ENCODE results near the gene DNAH8. TPM values are rescaled to one million over a fixed set of nuclear protein-coding genes. Genes with fewer than 3 reads are reported as not detected.

Gene DNAH8
- total RNA-seq, 2 experiments from 2014 or later, result 0.03 TPM; not detected in 1

- H3K36me3 Mint-ChIP-seq (ENCODE audit: low read depth), result peaks cover 57% of the 10 kb centered on the region
- Histone ChIP-seq H3K27me3 (ENCODE audit: control insufficient read depth in 1 of 2, insufficient read depth in 2 of 2, low read length in 2 of 2) (no peaks in the 10 kb centered on the region), H3K4me1 (ENCODE audit: insufficient read depth, low read length) (peaks cover 7% of the 10 kb centered on the region), H3K9me3 (ENCODE audit: control insufficient read depth in 1 of 2, insufficient read depth in 1 of 2, low read length in 2 of 2) (no peaks in the 10 kb centered on the region), H3K4me3 (ENCODE audit: low read length) (no peak overlapping the region), H3K36me3 (ENCODE audit: insufficient read depth, low read length) (peaks cover 7% of the 10 kb centered on the region), H3K27ac (ENCODE audit: low read depth in 1 of 2, low read length in 2 of 2) (no peak overlapping the region)
- no peak overlapping the region for H3K4me3 Mint-ChIP-seq
- H3K27ac Mint-ChIP-seq, result no peak overlapping the region
- H3K27me3 Mint-ChIP-seq, result no peaks in the 10 kb centered on the region
- no peak for ATAC-seq (ENCODE audit: poor library complexity)
- DNase-seq, result no peak
- ChIA-PET POLR2A (no interaction called here), CTCF (no interaction called here)
- intact Hi-C loops (cut with DNase I, micrococcal nuclease), result no loop called here
- TF ChIP-seq, protein P1, sequence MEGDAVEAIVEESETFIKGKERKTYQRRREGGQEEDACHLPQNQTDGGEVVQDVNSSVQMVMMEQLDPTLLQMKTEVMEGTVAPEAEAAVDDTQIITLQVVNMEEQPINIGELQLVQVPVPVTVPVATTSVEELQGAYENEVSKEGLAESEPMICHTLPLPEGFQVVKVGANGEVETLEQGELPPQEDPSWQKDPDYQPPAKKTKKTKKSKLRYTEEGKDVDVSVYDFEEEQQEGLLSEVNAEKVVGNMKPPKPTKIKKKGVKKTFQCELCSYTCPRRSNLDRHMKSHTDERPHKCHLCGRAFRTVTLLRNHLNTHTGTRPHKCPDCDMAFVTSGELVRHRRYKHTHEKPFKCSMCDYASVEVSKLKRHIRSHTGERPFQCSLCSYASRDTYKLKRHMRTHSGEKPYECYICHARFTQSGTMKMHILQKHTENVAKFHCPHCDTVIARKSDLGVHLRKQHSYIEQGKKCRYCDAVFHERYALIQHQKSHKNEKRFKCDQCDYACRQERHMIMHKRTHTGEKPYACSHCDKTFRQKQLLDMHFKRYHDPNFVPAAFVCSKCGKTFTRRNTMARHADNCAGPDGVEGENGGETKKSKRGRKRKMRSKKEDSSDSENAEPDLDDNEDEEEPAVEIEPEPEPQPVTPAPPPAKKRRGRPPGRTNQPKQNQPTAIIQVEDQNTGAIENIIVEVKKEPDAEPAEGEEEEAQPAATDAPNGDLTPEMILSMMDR (IDR thresholded peaks at IDR 0.05), result no peak
- no peaks in the 10 kb centered on the region for H3K9me3 Mint-ChIP-seq
- H3K4me1 Mint-ChIP-seq (ENCODE audit: low read depth), result peaks cover 25% of the 10 kb centered on the region
These were observed 38.7 kb upstream of the DNAH8 start for GRCh38 chr6:38676236-38676973.

DNA sequence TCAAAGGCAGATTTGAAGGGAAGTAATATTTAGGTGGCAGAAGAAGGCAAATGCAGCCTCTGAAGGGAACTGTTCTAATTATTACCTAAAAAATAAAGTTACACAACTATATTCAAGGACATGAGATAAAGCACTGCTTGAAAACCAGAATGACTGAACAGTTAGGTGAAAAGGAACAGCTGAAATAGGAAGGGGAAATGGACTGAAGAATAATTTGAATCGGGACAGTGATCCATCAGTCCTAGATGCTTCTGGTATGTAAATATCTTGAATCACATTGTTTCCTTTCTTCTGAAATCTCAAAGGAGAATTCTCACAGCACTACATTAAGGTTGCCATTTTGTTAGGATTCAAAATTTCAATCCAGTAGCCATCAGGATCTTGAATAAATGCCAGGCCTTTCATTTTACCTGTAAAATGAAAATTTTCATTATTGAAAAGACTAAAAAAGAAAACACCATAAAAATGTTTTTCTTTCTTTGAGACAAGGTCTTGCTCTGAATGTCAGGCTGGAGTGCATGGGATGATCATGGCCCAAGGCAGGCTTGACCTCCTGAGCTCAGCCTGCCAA, 38.1 kb upstream of the DNAH8 start:
- Histone ChIP-seq H3K27ac (ENCODE audit: low read depth in 1 of 2, low read length in 2 of 2) (no peak overlapping the region), H3K4me3 (ENCODE audit: low read length) (no peak overlapping the region), H3K9me3 (ENCODE audit: control insufficient read depth in 1 of 2, insufficient read depth in 1 of 2, low read length in 2 of 2) (no peaks in the 10 kb centered on the region), H3K27me3 (ENCODE audit: control insufficient read depth in 1 of 2, insufficient read depth in 2 of 2, low read length in 2 of 2) (no peaks in the 10 kb centered on the region), H3K4me1 (ENCODE audit: insufficient read depth, low read length) (peaks cover 7% of the 10 kb centered on the region), H3K36me3 (ENCODE audit: insufficient read depth, low read length) (peaks cover 13% of the 10 kb centered on the region)
- intact Hi-C loops (cut with DNase I, micrococcal nuclease), result no loop called here
- no peak overlapping the region for H3K27ac Mint-ChIP-seq
- POLR2A ChIA-PET, result no interaction called here
- ATAC-seq (ENCODE audit: poor library complexity) (no peak), DNase-seq (no peak)
- peaks cover 23% of the 10 kb centered on the region for H3K4me1 Mint-ChIP-seq (ENCODE audit: low read depth)
- CTCF ChIA-PET, result no interaction called here
- H3K9me3 Mint-ChIP-seq, result no peaks in the 10 kb centered on the region
- H3K4me3 Mint-ChIP-seq, result no peak overlapping the region
- H3K36me3 Mint-ChIP-seq (ENCODE audit: low read depth), result peaks cover 64% of the 10 kb centered on the region
- no peaks in the 10 kb centered on the region for H3K27me3 Mint-ChIP-seq
- TF ChIP-seq, protein P1 (IDR thresholded peaks at IDR 0.05), result no peak

- DNase-seq (no peak), ATAC-seq (ENCODE audit: poor library complexity) (no peak)
- ChIA-PET CTCF (no interaction called here), POLR2A (interaction anchor here (0.6 kb wide), 1 partner anchor 18 kb away, joined by 3 read pairs; no protein-coding TSS in a partner anchor)
- no peaks in the 10 kb centered on the region for H3K9me3 Mint-ChIP-seq
- intact Hi-C loops (cut with DNase I, micrococcal nuclease), result no loop called here
- H3K4me1 ChIP-seq (ENCODE audit: insufficient read depth, low read length), result peaks cover 6% of the 10 kb centered on the region
- peaks cover 22% of the 10 kb centered on the region for H3K36me3 ChIP-seq (ENCODE audit: insufficient read depth, low read length)
- peaks cover 17% of the 10 kb centered on the region for H3K4me1 Mint-ChIP-seq (ENCODE audit: low read depth)
- H3K27ac ChIP-seq (ENCODE audit: low read depth in 1 of 2, low read length in 2 of 2), result no peak overlapping the region
- no peak overlapping the region for H3K27ac Mint-ChIP-seq
- no peaks in the 10 kb centered on the region for H3K27me3 Mint-ChIP-seq
- TF ChIP-seq, protein P1 (IDR thresholded peaks at IDR 0.05), result no peak
- no peak overlapping the region for H3K4me3 Mint-ChIP-seq
- H3K9me3 ChIP-seq (ENCODE audit: control insufficient read depth in 1 of 2, insufficient read depth in 1 of 2, low read length in 2 of 2), result no peaks in the 10 kb centered on the region
- no peak overlapping the region for H3K4me3 ChIP-seq (ENCODE audit: low read length)
- no peaks in the 10 kb centered on the region for H3K27me3 ChIP-seq (ENCODE audit: control insufficient read depth in 1 of 2, insufficient read depth in 2 of 2, low read length in 2 of 2)
- H3K36me3 Mint-ChIP-seq (ENCODE audit: low read depth), result peaks cover 76% of the 10 kb centered on the region
These were observed 36.8 kb upstream of the DNAH8 start for GRCh38 chr6:38678178-38678760.

All from CD4-positive, alpha-beta T cell (primary cell).